Left renal pelvis (tissue), 4 donors: ENCODE data around the gene DHX9. TPM values are rescaled to one million over a fixed set of nuclear protein-coding genes. Genes with fewer than 3 reads are reported as not detected.
"Not testable (repeated sequence)": the region's sequence is repeated elsewhere in the genome, so short reads cannot be mapped to it uniquely, and the experiment has no call there.

ENCODE experiments used
- DNase-seq, 4 donors: peaks; one replicate each; pipeline ENCODE4 v3.0.0-alpha.2; 2013; ENCODE audit warnings: low read depth in 4 of 4, low spot score in 3 of 4
- polyA plus RNA-seq, 4 donors: library from polyadenylated mRNA; unstranded; fragments of 120-200 nt; gene quantifications; one replicate each; pipeline ENCODE4 v1.2.1, GENCODE V29; 2013; ENCODE audit not compliant: insufficient read length in 4 of 4

The DHX9 gene
- polyA plus RNA-seq, 4 donors = 186 to 291 (median 280) TPM

DNA sequence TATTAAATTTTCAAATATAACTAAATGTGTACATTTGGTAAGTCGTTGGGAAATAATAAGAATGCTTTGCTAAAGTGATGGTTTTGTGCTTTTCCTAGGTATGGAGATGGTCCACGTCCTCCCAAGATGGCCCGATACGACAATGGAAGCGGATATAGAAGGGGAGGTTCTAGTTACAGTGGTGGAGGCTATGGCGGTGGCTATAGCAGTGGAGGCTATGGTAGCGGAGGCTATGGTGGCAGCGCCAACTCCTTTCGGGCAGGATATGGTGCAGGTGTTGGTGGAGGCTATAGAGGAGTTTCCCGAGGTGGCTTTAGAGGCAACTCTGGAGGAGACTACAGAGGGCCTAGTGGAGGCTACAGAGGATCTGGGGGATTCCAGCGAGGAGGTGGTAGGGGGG is 47.8 kb downstream of the DHX9 start:
- no peak for DNase-seq

- DNase-seq = no peak
Observed at GRCh38 chr1:182888736-182889531, 49.8 kb downstream of the DHX9 start.

DNA sequence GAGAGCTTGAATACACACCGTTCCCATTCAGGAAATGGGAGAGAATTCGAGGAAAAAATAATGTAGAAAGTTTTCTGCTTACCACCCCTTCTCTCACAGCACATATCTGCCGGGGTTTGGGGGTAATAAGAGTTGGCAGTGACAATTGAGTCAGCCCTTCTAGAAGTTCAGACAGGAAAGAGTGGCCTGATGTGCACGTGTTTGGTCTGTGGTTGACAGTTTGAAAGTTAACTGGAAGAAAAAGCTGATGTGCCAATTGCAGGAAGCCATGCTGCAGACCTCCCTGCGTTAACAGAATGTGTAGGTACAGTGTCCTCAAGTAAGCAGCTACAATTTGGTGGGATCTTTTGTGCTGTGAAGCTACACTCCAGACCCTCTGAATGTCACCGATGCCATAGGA is 50.9 kb downstream of the DHX9 start:
- DNase-seq = no peak

- no peak for DNase-seq
Observed at GRCh38 chr1:182890927-182891610, 51.9 kb downstream of the DHX9 start.

GRCh38 chr1:182897696-182898095 is 58.5 kb downstream of the DHX9 start:
- no peak for DNase-seq

GRCh38 chr1:182901946-182902345 is 62.8 kb downstream of the DHX9 start:
- DNase-seq = not testable (repeated sequence)

GRCh38 chr1:182905321-182905720 is 66.2 kb downstream of the DHX9 start:
- DNase-seq = no peak

DNA sequence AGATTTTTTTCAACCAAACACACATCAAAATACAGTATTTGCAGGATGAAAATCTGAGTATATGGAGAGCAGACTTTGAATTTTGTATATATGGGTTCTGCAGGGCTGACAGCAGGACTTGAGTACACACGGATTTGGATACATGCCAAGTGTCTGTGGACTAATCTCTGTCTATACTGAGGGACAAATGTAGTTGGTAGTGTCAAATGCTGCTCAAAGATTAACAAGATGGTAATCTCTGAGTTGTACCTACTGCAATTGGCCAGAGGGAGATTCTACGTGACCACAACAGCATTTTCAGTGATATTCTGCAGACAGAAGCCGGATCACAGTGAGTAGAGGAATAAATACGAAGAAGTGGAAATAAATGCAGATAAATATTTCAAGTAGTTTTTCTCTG is 70.4 kb downstream of the DHX9 start:
- DNase-seq = no peak

- no peak for DNase-seq
Observed at GRCh38 chr1:182910143-182910542, 71.0 kb downstream of the DHX9 start.

DNA sequence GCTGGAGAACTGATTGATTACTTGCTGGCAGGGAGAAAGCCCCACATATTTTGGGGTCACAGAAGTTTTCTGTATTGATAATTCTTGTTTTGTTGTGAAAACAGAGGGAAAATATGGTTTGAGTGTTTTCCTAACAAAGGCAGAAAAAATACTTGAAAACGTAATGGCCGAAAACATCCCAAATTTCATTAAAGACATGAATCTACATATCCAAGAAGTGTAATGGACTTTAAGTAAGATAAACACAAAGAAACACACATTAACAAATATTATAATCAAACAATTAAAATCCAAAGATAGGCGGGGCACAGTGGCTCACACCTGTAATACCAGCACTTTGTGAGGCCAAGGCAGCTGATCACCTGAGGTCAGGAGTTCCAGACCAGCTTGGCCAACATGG is 74.3 kb downstream of the DHX9 start:
- no peak for DNase-seq

- DNase-seq = no peak
Observed at GRCh38 chr1:182917378-182917777, 78.2 kb downstream of the DHX9 start.

- no peak for DNase-seq
Observed at GRCh38 chr1:182925661-182926060, 86.5 kb downstream of the DHX9 start.

GRCh38 chr1:182927693-182928433 is 88.7 kb downstream of the DHX9 start:
- no peak for DNase-seq

DNA sequence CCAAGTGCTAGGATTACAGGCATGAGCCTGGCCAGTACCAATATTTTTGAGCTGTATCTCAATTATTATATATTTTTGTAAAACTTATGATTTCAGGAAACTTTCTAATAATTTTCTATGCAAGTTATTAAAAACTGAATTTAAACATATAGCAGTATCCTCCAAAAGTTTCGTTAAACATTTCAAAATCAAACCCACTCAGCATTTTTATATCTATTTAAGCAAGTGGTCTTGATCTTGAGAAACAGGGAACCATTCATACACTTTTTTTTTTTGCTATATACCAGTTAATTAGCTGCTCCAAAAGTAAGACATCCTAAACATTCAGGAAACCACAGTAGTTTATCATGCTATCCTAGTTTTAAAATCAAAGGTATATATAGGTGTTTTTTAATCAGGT is 91.8 kb downstream of the DHX9 start:
- no peak for DNase-seq

- DNase-seq = no peak
Observed at GRCh38 chr1:182935716-182936115, 96.6 kb downstream of the DHX9 start.

Other genes starting within 250 kb of the DHX9 start
- 1 to 10 TPM in 3 of 4 donors, under 1 TPM in 1; 0.82 to 8.6 (median 2.2) TPM for gene RGS16, start 235.0 kb upstream of the DHX9 start, polyA plus RNA-seq
- gene RGS8, start 154.8 kb upstream of the DHX9 start, polyA plus RNA-seq = under 1 TPM in 3 of 4 donors, not detected in 1; 0.03 to 0.07 (median 0.03) TPM
- 10 to 100 TPM in 2 of 4 donors, 1 to 10 TPM in 2; 8.0 to 12.3 (median 10.1) TPM for gene NPL, start 49.6 kb upstream of the DHX9 start, polyA plus RNA-seq
- under 1 TPM; 0.32 to 0.72 (median 0.39) TPM for gene SHCBP1L, start 113.8 kb downstream of the DHX9 start, polyA plus RNA-seq
- 100 to 1,000 TPM; 218 to 345 (median 270) TPM for gene LAMC1, start 184.1 kb downstream of the DHX9 start, polyA plus RNA-seq